Measurements from ENCODE around the gene NIN. TPM values are rescaled to one million over a fixed set of nuclear protein-coding genes. Genes with fewer than 3 reads are reported as not detected.

NIN gene
- total RNA-seq, 4 donors from 2014 or later = 16.2 to 49.3 (median 29.2) TPM

- in situ Hi-C loops (cut with MboI; ENCODE audit: low sequenced_read_pairs in 4 of 4) = loop anchor here in 2 of 4 donors (25.0 kb wide), 1 partner anchor 483 kb away; the partner anchor contains the start of genes DMAC2L (in 2 of the 2) and L2HGDH (in 2 of the 2)
- TF ChIP-seq CTCF (IDR thresholded peaks at IDR 0.05 in 4 of 5, conservative IDR thresholded peaks at IDR 0.05 in 1 of 5) (no peak), POLR2A (IDR thresholded peaks at IDR 0.05) (no peak)
Measured at GRCh38 chr14:50795142-50795541, 35.8 kb downstream of the NIN start.

GRCh38 chr14:50794068-50794645 is 36.8 kb downstream of the NIN start:
- Histone ChIP-seq H3K4me3 (no peak overlapping the region), H3K27ac (peak overlapping the region; percentile 52 to 82 (median 68)), H3K9me3 (no peaks in the 10 kb centered on the region), H3K4me1 (peaks cover 26 to 37% of the 10 kb centered on the region in 2 donors), H3K27me3 (no peaks in the 10 kb centered on the region), H3K36me3 (no peaks in the 10 kb centered on the region)
- in situ Hi-C loops (cut with MboI; ENCODE audit: low sequenced_read_pairs in 4 of 4) = loop anchor here in 2 of 4 donors (25.0 kb wide), 1 partner anchor 482 kb away; the partner anchor contains the start of genes DMAC2L (in 2 of the 2) and L2HGDH (in 2 of the 2)
- TF ChIP-seq CTCF (IDR thresholded peaks at IDR 0.05 in 4 of 5, conservative IDR thresholded peaks at IDR 0.05 in 1 of 5) = no peak
- TF ChIP-seq POLR2A (IDR thresholded peaks at IDR 0.05) = no peak
- ATAC-seq (no peak), DNase-seq (no peak)
- intact Hi-C loops (cut with DNase I; ENCODE audit: low total_unique reads) = loop anchor here (5.0 kb wide), 2 partner anchors 38 to 68 kb away; partner anchors contain the start of gene NIN

More at GRCh38 chr14:50795142-50795541, 35.8 kb downstream of the NIN start:
- DNase-seq (no peak), ATAC-seq (no peak)
- Histone ChIP-seq H3K36me3 (no peaks in the 10 kb centered on the region), H3K27me3 (no peaks in the 10 kb centered on the region), H3K4me3 (no peak overlapping the region), H3K27ac (peak overlapping the region in 1 of 4 donors; percentile 82), H3K4me1 (peaks cover 26 to 37% of the 10 kb centered on the region in 2 donors), H3K9me3 (no peaks in the 10 kb centered on the region)
- intact Hi-C loops (cut with DNase I; ENCODE audit: low total_unique reads) = no loop called here

- Histone ChIP-seq H3K4me1 (peaks cover 29 to 37% of the 10 kb centered on the region in 2 donors), H3K27me3 (no peaks in the 10 kb centered on the region), H3K36me3 (no peaks in the 10 kb centered on the region), H3K27ac (peak overlapping the region; percentile 52 to 82 (median 73)), H3K9me3 (no peaks in the 10 kb centered on the region), H3K4me3 (peak overlapping the region in 2 of 4 donors; percentile 10 to 43)
- TF ChIP-seq CTCF (IDR thresholded peaks at IDR 0.05 in 4 of 5, conservative IDR thresholded peaks at IDR 0.05 in 1 of 5) (no peak), POLR2A (IDR thresholded peaks at IDR 0.05) (peak in 1 of 2 donors; percentile 54)
- in situ Hi-C loops (cut with MboI; ENCODE audit: low sequenced_read_pairs in 4 of 4) = loop anchor here in 2 of 4 donors (25.0 kb wide), 1 partner anchor 480 kb away; the partner anchor contains the start of genes DMAC2L (in 2 of the 2) and L2HGDH (in 2 of the 2)
- ATAC-seq (peak; percentile 80 to 95), DNase-seq (peak; percentile 37 to 57)
- intact Hi-C loops (cut with DNase I; ENCODE audit: low total_unique reads) = loop anchor here (5.0 kb wide), 2 partner anchors 40 to 70 kb away; partner anchors contain the start of gene NIN
Measured at GRCh38 chr14:50792634-50793068, 38.3 kb downstream of the NIN start.

- Histone ChIP-seq H3K36me3 (no peaks in the 10 kb centered on the region), H3K4me1 (peaks cover 35 to 43% of the 10 kb centered on the region in 2 donors), H3K27me3 (no peaks in the 10 kb centered on the region), H3K27ac (peak overlapping the region in 3 of 4 donors; percentile 72 to 82 (median 74)), H3K4me3 (peak overlapping the region in 2 of 4 donors; percentile 10 to 43), H3K9me3 (no peaks in the 10 kb centered on the region)
- no peak for TF ChIP-seq POLR2A (IDR thresholded peaks at IDR 0.05)
- no peak for TF ChIP-seq CTCF (IDR thresholded peaks at IDR 0.05 in 4 of 5, conservative IDR thresholded peaks at IDR 0.05 in 1 of 5)
- intact Hi-C loops (cut with DNase I; ENCODE audit: low total_unique reads) (loop anchor here (5.0 kb wide), 2 partner anchors 40 to 70 kb away; partner anchors contain the start of gene NIN), in situ Hi-C loops (cut with MboI; ENCODE audit: low sequenced_read_pairs in 4 of 4) (loop anchor here in 2 of 4 donors (25.0 kb wide), 1 partner anchor 480 kb away; the partner anchor contains the start of genes DMAC2L (in 2 of the 2) and L2HGDH (in 2 of the 2))
- DNase-seq (no peak), ATAC-seq (no peak)
Measured at GRCh38 chr14:50792051-50792477, 38.9 kb downstream of the NIN start.
